Effector memory CD8-positive, alpha-beta T cell (primary cell): ENCODE measurements around the gene CPEB1.
"Not testable (repeated sequence)": the region's sequence is repeated elsewhere in the genome, so short reads cannot be mapped to it uniquely, and the experiment has no call there.

Experiments
- ATAC-seq: fragments of 150-1000 bp; cut with Tn5 transposase; replicated peaks from 2 replicates; pipeline ENCODE4 v1.10.0; 2021; ENCODE audit warnings: mild to moderate bottlenecking, moderate library complexity
- DNase-seq, 3 experiments: peaks; one replicate each; pipeline ENCODE4 v3.0.0; 2021
- H3K27ac Mint-ChIP-seq, 2 donors: one replicate each; pipeline ENCODE4 v1.8.0; 2022; ENCODE audit warnings: mild to moderate bottlenecking in 2 of 2, mixed read lengths in 2 of 2, moderate library complexity in 2 of 2
- H3K27me3 Mint-ChIP-seq, 2 donors: one replicate each; pipeline ENCODE4 v1.8.0; 2022; ENCODE audit warnings: mixed read lengths in 2 of 2
- H3K36me3 Mint-ChIP-seq: one replicate; pipeline ENCODE4 v1.8.0; 2022; ENCODE audit warnings: mild to moderate bottlenecking, moderate library complexity, mixed read lengths; ENCODE audit not compliant: insufficient read depth
- H3K4me1 Mint-ChIP-seq, 2 donors: one replicate each; pipeline ENCODE4 v1.8.0; 2022; ENCODE audit warnings: low read depth in 2 of 2, mixed read lengths in 2 of 2
- H3K4me3 Mint-ChIP-seq, 2 donors: one replicate each; pipeline ENCODE4 v1.8.0; 2022; ENCODE audit warnings: mild to moderate bottlenecking in 2 of 2, mixed read lengths in 2 of 2, moderate library complexity in 2 of 2
- H3K9me3 Mint-ChIP-seq, 2 donors: one replicate each; pipeline ENCODE4 v1.8.0; 2022; ENCODE audit warnings: mixed read lengths in 2 of 2

CPEB1 gene

GRCh38 chr15:82644967-82645852 lies 2.0 kb downstream of the CPEB1 start:
- not testable (repeated sequence) for H3K27ac Mint-ChIP-seq, H3K4me1 Mint-ChIP-seq, ATAC-seq, H3K9me3 Mint-ChIP-seq, DNase-seq, H3K4me3 Mint-ChIP-seq, H3K36me3 Mint-ChIP-seq
- H3K27me3 Mint-ChIP-seq: peaks cover 53 to 77% of the 10 kb centered on the region in 2 donors

GRCh38 chr15:82643992-82644391 lies 3.2 kb downstream of the CPEB1 start:
- H3K36me3 Mint-ChIP-seq: peaks cover 7% of the 10 kb centered on the region
- H3K27ac Mint-ChIP-seq: no peak overlapping the region
- H3K9me3 Mint-ChIP-seq: no peaks in the 10 kb centered on the region
- DNase-seq: no peak
- peaks cover 0 to 9% of the 10 kb centered on the region in 2 donors for H3K4me1 Mint-ChIP-seq
- H3K4me3 Mint-ChIP-seq: no peak overlapping the region
- H3K27me3 Mint-ChIP-seq: peaks cover 58 to 77% of the 10 kb centered on the region in 2 donors
- ATAC-seq: no peak

GRCh38 chr15:82642656-82643055 lies 4.5 kb downstream of the CPEB1 start:
- no peak for DNase-seq
- no peak overlapping the region for H3K4me3 Mint-ChIP-seq
- no peak for ATAC-seq
- H3K36me3 Mint-ChIP-seq: peaks cover 3% of the 10 kb centered on the region
- peaks cover 52 to 69% of the 10 kb centered on the region in 2 donors for H3K27me3 Mint-ChIP-seq
- H3K4me1 Mint-ChIP-seq: peaks cover 0 to 3% of the 10 kb centered on the region in 2 donors
- no peaks in the 10 kb centered on the region for H3K9me3 Mint-ChIP-seq
- H3K27ac Mint-ChIP-seq: no peak overlapping the region

- no peaks in the 10 kb centered on the region for H3K9me3 Mint-ChIP-seq
- H3K4me1 Mint-ChIP-seq: peaks cover 0 to 3% of the 10 kb centered on the region in 2 donors
- ATAC-seq: no peak
- peaks cover 3% of the 10 kb centered on the region for H3K36me3 Mint-ChIP-seq
- H3K27me3 Mint-ChIP-seq: peaks cover 63 to 76% of the 10 kb centered on the region in 2 donors
- DNase-seq: no peak
- no peak overlapping the region for H3K27ac Mint-ChIP-seq
- H3K4me3 Mint-ChIP-seq: no peak overlapping the region
Observed at GRCh38 chr15:82641129-82641798, 5.9 kb downstream of the CPEB1 start.

- ATAC-seq: no peak
- Mint-ChIP-seq H3K4me3 (no peak overlapping the region), H3K27ac (no peak overlapping the region), H3K4me1 (no peaks in the 10 kb centered on the region), H3K27me3 (peaks cover 64 to 76% of the 10 kb centered on the region in 2 donors), H3K36me3 (peaks cover 3% of the 10 kb centered on the region), H3K9me3 (no peaks in the 10 kb centered on the region)
- no peak for DNase-seq
Observed at GRCh38 chr15:82640672-82641071, 6.5 kb downstream of the CPEB1 start.

- H3K36me3 Mint-ChIP-seq: no peaks in the 10 kb centered on the region
- H3K4me3 Mint-ChIP-seq: no peak overlapping the region
- DNase-seq: no peak
- ATAC-seq: no peak
- no peaks in the 10 kb centered on the region for H3K4me1 Mint-ChIP-seq
- peaks cover 45 to 55% of the 10 kb centered on the region in 2 donors for H3K27me3 Mint-ChIP-seq
- H3K27ac Mint-ChIP-seq: no peak overlapping the region
- no peaks in the 10 kb centered on the region for H3K9me3 Mint-ChIP-seq
Observed at GRCh38 chr15:82635798-82636197, 11.4 kb downstream of the CPEB1 start.

- Mint-ChIP-seq H3K9me3 (no peaks in the 10 kb centered on the region), H3K27me3 (peaks cover 0 to 18% of the 10 kb centered on the region in 2 donors), H3K4me3 (no peak overlapping the region), H3K4me1 (no peaks in the 10 kb centered on the region), H3K36me3 (no peaks in the 10 kb centered on the region), H3K27ac (no peak overlapping the region)
- ATAC-seq: no peak
- no peak for DNase-seq
Observed at GRCh38 chr15:82630033-82630432, 17.1 kb downstream of the CPEB1 start.

- no peak overlapping the region for H3K4me3 Mint-ChIP-seq
- H3K9me3 Mint-ChIP-seq: no peaks in the 10 kb centered on the region
- H3K4me1 Mint-ChIP-seq: no peaks in the 10 kb centered on the region
- DNase-seq (no peak), ATAC-seq (no peak)
- no peak overlapping the region for H3K27ac Mint-ChIP-seq
- H3K27me3 Mint-ChIP-seq: peaks cover 5 to 14% of the 10 kb centered on the region in 2 donors
- H3K36me3 Mint-ChIP-seq: no peaks in the 10 kb centered on the region
Observed at GRCh38 chr15:82625136-82625535, 22.0 kb downstream of the CPEB1 start.

GRCh38 chr15:82624438-82624837 lies 22.7 kb downstream of the CPEB1 start:
- Mint-ChIP-seq H3K4me3 (no peak overlapping the region), H3K4me1 (no peaks in the 10 kb centered on the region), H3K9me3 (no peaks in the 10 kb centered on the region), H3K27ac (no peak overlapping the region), H3K27me3 (peaks cover 5 to 20% of the 10 kb centered on the region in 2 donors), H3K36me3 (no peaks in the 10 kb centered on the region)
- ATAC-seq (no peak), DNase-seq (no peak)

- Mint-ChIP-seq H3K27ac (no peak overlapping the region), H3K27me3 (peaks cover 5 to 21% of the 10 kb centered on the region in 2 donors), H3K9me3 (no peaks in the 10 kb centered on the region), H3K4me3 (no peak overlapping the region), H3K4me1 (no peaks in the 10 kb centered on the region), H3K36me3 (no peaks in the 10 kb centered on the region)
- ATAC-seq (no peak), DNase-seq (no peak)
Observed at GRCh38 chr15:82624008-82624407, 23.2 kb downstream of the CPEB1 start.

- Mint-ChIP-seq H3K27ac (no peak overlapping the region), H3K4me1 (no peaks in the 10 kb centered on the region), H3K27me3 (peaks cover 14 to 25% of the 10 kb centered on the region in 2 donors), H3K9me3 (no peaks in the 10 kb centered on the region), H3K36me3 (no peaks in the 10 kb centered on the region), H3K4me3 (no peak overlapping the region)
- DNase-seq: no peak
- ATAC-seq: no peak
Observed at GRCh38 chr15:82621970-82622369, 25.2 kb downstream of the CPEB1 start.

GRCh38 chr15:82613747-82614146 lies 33.4 kb downstream of the CPEB1 start:
- Mint-ChIP-seq H3K27ac (no peak overlapping the region), H3K4me3 (no peak overlapping the region), H3K4me1 (no peaks in the 10 kb centered on the region), H3K9me3 (no peaks in the 10 kb centered on the region), H3K36me3 (no peaks in the 10 kb centered on the region), H3K27me3 (peaks cover 12 to 16% of the 10 kb centered on the region in 2 donors)
- DNase-seq (no peak), ATAC-seq (no peak)

- Mint-ChIP-seq H3K4me3 (no peak overlapping the region), H3K4me1 (no peaks in the 10 kb centered on the region), H3K27me3 (peaks cover 6 to 10% of the 10 kb centered on the region in 2 donors), H3K36me3 (no peaks in the 10 kb centered on the region), H3K27ac (no peak overlapping the region), H3K9me3 (no peaks in the 10 kb centered on the region)
- no peak for ATAC-seq
- no peak for DNase-seq
Observed at GRCh38 chr15:82611348-82611747, 35.8 kb downstream of the CPEB1 start.

- peaks cover 25 to 52% of the 10 kb centered on the region in 2 donors for H3K27me3 Mint-ChIP-seq
- H3K4me3 Mint-ChIP-seq: no peak overlapping the region
- H3K9me3 Mint-ChIP-seq: no peaks in the 10 kb centered on the region
- no peaks in the 10 kb centered on the region for H3K36me3 Mint-ChIP-seq
- DNase-seq: no peak
- ATAC-seq: no peak
- H3K27ac Mint-ChIP-seq: no peak overlapping the region
- H3K4me1 Mint-ChIP-seq: no peaks in the 10 kb centered on the region
Observed at GRCh38 chr15:82602195-82602594, 45.0 kb downstream of the CPEB1 start.
